ENCODE results near the gene GET3.
A peak's percentile ranks its signal among the peaks of the same experiment; 100 is the strongest.
"Not testable (repeated sequence)": the region's sequence is repeated elsewhere in the genome, so short reads cannot be mapped to it uniquely, and the experiment has no call there.

Gene GET3

DNA sequence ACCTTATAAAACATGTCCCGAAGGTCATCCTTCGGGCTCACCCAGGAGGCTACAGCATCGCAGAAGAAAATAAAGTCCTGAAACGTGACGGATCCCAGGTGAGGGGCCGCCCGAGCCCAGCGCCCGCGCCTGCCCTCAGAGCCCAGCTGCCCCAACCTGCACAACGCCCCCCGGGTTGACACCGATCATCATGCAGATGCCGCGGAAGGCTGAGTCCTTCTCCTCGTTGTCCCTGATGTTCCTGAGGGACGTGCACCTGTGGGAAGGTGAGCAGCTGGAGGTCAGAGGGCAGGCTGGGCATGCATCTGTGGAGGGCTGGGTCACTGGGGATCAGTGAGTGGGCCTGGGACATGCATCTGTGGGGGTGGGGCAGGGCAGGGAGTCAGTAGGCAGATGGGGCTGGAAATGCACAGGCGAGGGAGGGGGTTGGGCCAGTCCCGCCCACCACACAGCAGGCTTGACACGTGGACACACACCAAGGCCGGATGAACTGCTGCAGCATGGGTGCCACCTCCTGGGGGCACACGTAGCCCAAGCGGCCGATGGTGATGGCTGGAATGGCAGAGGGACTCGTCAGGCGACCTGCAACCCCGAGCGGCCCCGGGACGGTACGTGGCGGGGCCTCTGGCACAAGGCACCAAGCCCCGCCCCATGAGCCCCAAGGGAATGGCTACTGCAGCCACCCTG lies 35.6 kb upstream of the GET3 start:
- H3K9me3 ChIP-seq (ENCODE audit: insufficient read depth, low read depth, low read length) = no peaks in the 10 kb centered on the region
- H3K36me3 ChIP-seq (ENCODE audit: insufficient read depth, low read depth, low read length) = peaks cover 85% of the 10 kb centered on the region
- H3K27ac ChIP-seq (ENCODE audit: low read length) = no peak overlapping the region
- H3K4me1 ChIP-seq (ENCODE audit: insufficient read depth, low read length) = no peaks in the 10 kb centered on the region
- no peak overlapping the region for H3K4me3 ChIP-seq (ENCODE audit: low read length)
- no peaks in the 10 kb centered on the region for H3K27me3 ChIP-seq (ENCODE audit: insufficient read depth, low read length)
- H3K9ac ChIP-seq (ENCODE audit: low read depth, low read length) = no peak overlapping the region

DNA sequence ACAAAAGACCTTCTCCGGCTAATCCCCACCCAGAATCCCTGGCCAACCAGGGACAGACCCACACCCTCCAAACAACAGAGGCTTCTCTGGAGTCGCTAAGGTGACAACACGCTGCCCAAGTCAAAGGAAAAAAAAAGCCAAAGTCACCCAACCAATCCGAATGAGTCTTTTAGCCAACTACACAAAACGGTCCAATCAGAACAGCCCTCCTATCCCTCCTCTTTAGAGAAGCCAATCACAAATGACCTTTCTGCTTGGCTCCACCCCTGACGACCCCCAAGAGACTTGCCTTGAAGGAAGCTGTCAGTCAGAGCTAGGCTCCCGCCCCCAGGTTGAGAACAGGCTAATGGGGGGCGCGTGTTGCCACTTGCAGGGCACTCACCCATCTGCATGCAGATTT lies 34.3 kb upstream of the GET3 start:
- Histone ChIP-seq H3K27me3 (ENCODE audit: insufficient read depth, low read length) (no peaks in the 10 kb centered on the region), H3K36me3 (ENCODE audit: insufficient read depth, low read depth, low read length) (peaks cover 93% of the 10 kb centered on the region), H3K4me3 (ENCODE audit: low read length) (no peak overlapping the region), H3K9ac (ENCODE audit: low read depth, low read length) (no peak overlapping the region), H3K9me3 (ENCODE audit: insufficient read depth, low read depth, low read length) (no peaks in the 10 kb centered on the region), H3K27ac (ENCODE audit: low read length) (no peak overlapping the region), H3K4me1 (ENCODE audit: insufficient read depth, low read length) (no peaks in the 10 kb centered on the region)

DNA sequence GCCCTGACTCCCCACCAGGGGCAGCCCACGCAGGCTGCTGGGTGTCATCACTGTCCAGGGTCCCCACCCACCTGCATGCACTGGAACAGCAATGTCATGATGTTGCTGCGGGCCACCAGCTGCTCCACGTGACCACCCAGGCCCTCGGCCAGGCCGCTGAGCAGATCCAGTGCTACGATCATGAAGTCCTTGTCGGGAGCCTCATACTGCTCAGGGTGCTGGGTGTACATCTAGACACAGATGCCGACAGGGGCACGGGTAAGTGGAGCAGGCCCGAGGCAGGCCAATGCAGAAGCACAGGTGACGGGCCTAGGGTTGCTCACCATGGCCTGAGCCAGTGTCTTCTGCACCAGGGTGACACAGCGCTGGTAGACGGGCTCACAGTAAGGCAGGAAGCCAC lies 32.1 kb upstream of the GET3 start:
- Histone ChIP-seq H3K4me3 (ENCODE audit: low read length) (no peak overlapping the region), H3K36me3 (ENCODE audit: insufficient read depth, low read depth, low read length) (peaks cover 93% of the 10 kb centered on the region), H3K27ac (ENCODE audit: low read length) (no peak overlapping the region), H3K9ac (ENCODE audit: low read depth, low read length) (no peak overlapping the region), H3K27me3 (ENCODE audit: insufficient read depth, low read length) (no peaks in the 10 kb centered on the region), H3K4me1 (ENCODE audit: insufficient read depth, low read length) (no peaks in the 10 kb centered on the region), H3K9me3 (ENCODE audit: insufficient read depth, low read depth, low read length) (no peaks in the 10 kb centered on the region)

DNA sequence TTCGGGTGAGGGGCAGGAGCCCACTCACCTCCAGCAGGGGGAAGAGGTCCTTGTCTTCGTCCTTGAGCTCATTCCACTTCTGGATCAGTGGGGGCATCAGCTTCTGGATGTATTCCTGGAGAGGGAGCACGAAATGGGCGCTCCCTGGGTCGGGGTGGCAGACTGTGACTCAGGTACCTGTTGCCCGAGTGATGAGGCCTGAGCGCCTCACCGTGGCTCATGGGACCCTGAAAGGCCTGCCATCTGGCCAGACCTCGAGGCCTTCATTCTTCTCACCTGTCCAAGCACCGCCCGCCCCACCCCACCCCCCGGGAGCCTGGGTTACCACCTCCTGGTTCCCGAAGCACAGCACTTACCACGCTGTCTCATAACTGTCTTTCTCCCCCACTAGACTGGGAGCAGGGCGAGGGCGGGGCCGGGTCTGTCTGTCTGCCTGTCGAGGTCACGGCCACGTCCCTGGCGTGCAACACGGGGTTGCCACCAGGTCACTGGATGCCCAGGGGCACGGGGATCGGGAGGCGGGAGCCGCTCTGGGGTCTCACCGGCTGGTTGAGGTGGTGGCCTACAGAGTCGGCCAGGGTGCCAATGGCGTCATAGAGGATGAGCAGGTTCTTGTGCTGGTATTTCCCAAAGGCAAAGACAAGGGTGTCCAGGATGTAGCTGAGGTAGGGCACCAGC lies 31.5 kb upstream of the GET3 start:
- H3K9ac ChIP-seq (ENCODE audit: low read depth, low read length) = no peak overlapping the region
- no peak overlapping the region for H3K27ac ChIP-seq (ENCODE audit: low read length)
- H3K9me3 ChIP-seq (ENCODE audit: insufficient read depth, low read depth, low read length) = no peaks in the 10 kb centered on the region
- no peak overlapping the region for H3K4me3 ChIP-seq (ENCODE audit: low read length)
- no peaks in the 10 kb centered on the region for H3K27me3 ChIP-seq (ENCODE audit: insufficient read depth, low read length)
- no peaks in the 10 kb centered on the region for H3K4me1 ChIP-seq (ENCODE audit: insufficient read depth, low read length)
- peaks cover 95% of the 10 kb centered on the region for H3K36me3 ChIP-seq (ENCODE audit: insufficient read depth, low read depth, low read length)

DNA sequence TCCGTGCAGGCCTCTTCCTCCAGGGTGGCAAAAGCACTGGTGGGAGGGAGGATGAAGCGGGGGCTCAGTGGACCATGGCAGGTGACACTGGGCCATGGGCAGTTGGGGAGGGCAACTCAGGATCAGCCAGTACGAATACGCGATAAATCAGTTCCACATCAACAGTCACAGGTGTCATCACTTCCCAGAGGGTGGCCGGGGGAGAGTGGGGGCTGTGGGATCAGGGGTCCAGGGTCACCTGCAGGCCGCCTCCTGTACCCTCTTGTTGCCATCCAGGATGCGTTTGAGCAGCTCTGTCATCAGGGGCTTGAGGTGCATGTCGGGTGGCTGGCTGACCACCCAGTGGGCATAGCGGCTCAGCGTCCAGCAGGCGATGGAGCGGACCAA lies 31.0 kb upstream of the GET3 start:
- no peak overlapping the region for H3K27ac ChIP-seq (ENCODE audit: low read length)
- no peaks in the 10 kb centered on the region for H3K9me3 ChIP-seq (ENCODE audit: insufficient read depth, low read depth, low read length)
- no peaks in the 10 kb centered on the region for H3K27me3 ChIP-seq (ENCODE audit: insufficient read depth, low read length)
- H3K9ac ChIP-seq (ENCODE audit: low read depth, low read length) = no peak overlapping the region
- peaks cover 95% of the 10 kb centered on the region for H3K36me3 ChIP-seq (ENCODE audit: insufficient read depth, low read depth, low read length)
- no peak overlapping the region for H3K4me3 ChIP-seq (ENCODE audit: low read length)
- no peaks in the 10 kb centered on the region for H3K4me1 ChIP-seq (ENCODE audit: insufficient read depth, low read length)

DNA sequence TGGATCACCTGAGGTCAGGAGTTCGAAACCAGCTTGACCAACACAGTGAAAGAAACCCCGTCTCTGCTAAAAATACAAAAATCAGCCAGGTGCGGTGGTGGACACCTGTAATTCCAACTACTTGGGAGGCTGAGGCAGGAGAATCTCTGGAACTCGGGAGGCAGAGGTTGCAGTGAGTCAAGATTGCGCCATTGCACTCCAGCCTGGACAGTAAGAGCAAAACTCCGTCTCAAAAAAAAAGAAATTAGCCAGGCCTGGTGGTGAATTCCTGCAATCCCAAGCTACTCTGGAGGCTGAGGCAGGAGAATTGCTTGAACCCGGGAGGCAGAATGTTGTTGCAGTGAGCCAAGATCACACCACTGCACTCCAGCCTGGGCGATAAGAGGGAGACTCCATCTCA lies 28.7 kb upstream of the GET3 start:
- H3K27ac ChIP-seq (ENCODE audit: low read length) = no peak overlapping the region
- no peak overlapping the region for H3K4me3 ChIP-seq (ENCODE audit: low read length)
- H3K9ac ChIP-seq (ENCODE audit: low read depth, low read length) = no peak overlapping the region
- H3K27me3 ChIP-seq (ENCODE audit: insufficient read depth, low read length) = no peaks in the 10 kb centered on the region
- no peaks in the 10 kb centered on the region for H3K9me3 ChIP-seq (ENCODE audit: insufficient read depth, low read depth, low read length)
- peaks cover 88% of the 10 kb centered on the region for H3K36me3 ChIP-seq (ENCODE audit: insufficient read depth, low read depth, low read length)
- no peaks in the 10 kb centered on the region for H3K4me1 ChIP-seq (ENCODE audit: insufficient read depth, low read length)

DNA sequence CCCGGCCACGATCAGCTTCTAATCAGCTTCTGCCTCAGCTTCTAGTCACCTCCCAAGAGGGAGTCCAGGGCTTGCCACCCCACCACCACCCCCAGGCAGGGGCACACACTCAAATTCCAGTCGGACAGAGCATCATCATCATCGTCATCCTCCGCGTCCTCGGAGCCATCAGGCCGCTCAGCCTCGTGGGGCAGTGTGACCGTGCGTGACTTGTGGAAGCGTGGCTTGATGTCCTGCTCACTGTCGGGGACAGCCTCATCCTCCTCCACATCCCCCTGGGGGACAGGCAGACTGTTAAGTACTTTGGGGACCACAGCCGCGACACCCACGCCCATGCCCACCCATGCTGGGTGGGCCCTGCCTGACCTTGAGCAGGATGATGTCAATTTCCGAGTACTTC lies 26.1 kb upstream of the GET3 start:
- Histone ChIP-seq H3K9me3 (ENCODE audit: insufficient read depth, low read depth, low read length) (no peaks in the 10 kb centered on the region), H3K27ac (ENCODE audit: low read length) (no peak overlapping the region), H3K4me3 (ENCODE audit: low read length) (no peak overlapping the region), H3K27me3 (ENCODE audit: insufficient read depth, low read length) (no peaks in the 10 kb centered on the region), H3K36me3 (ENCODE audit: insufficient read depth, low read depth, low read length) (peaks cover 88% of the 10 kb centered on the region), H3K9ac (ENCODE audit: low read depth, low read length) (no peak overlapping the region), H3K4me1 (ENCODE audit: insufficient read depth, low read length) (no peaks in the 10 kb centered on the region)

DNA sequence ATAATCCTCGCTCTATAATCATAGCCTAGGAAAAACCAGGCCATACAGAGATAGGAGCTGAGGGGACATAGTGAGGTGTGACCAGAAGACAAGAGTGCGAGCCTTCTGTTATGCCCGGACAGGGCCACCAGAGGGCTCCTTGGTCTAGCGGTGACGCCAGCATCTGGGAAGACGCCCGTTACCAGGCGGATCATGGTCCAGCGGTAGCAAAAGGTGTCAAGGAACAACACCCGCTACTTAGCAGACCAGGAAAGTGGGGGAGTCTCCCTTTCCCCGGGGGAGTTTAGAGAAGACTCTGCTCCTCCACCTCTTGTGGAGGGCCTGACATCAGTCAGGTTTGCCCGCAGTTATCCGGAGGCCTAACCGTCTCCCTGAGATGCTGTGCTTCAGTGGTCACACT lies 25.2 kb upstream of the GET3 start:
- H3K4me1 ChIP-seq (ENCODE audit: insufficient read depth, low read length); H3K4me3 ChIP-seq (ENCODE audit: low read length); H3K27me3 ChIP-seq (ENCODE audit: insufficient read depth, low read length); H3K27ac ChIP-seq (ENCODE audit: low read length); H3K9me3 ChIP-seq (ENCODE audit: insufficient read depth, low read depth, low read length); H3K9ac ChIP-seq (ENCODE audit: low read depth, low read length): not testable (repeated sequence)
- peaks cover 88% of the 10 kb centered on the region for H3K36me3 ChIP-seq (ENCODE audit: insufficient read depth, low read depth, low read length)

DNA sequence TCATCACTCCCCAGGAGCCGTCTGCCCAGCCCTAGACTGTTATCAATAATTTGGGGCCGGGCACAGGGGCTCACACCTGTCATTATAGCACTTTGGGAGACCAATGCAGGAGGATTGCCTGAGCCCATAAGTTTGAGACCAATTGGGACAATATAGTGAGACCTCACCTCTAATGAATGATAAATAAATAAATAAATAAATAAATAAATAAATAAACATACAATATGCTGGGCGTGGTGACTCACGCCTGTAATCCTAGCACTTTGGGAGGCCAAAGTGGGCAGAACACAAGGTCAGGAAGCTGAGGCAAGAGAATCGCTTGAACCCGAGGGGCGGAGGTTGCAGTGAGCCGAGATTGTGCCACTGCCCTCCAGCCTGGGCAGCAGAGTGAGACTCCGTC lies 24.0 kb upstream of the GET3 start:
- H3K27me3 ChIP-seq (ENCODE audit: insufficient read depth, low read length); H3K9me3 ChIP-seq (ENCODE audit: insufficient read depth, low read depth, low read length); H3K9ac ChIP-seq (ENCODE audit: low read depth, low read length); H3K4me3 ChIP-seq (ENCODE audit: low read length); H3K27ac ChIP-seq (ENCODE audit: low read length); H3K4me1 ChIP-seq (ENCODE audit: insufficient read depth, low read length): not testable (repeated sequence)
- H3K36me3 ChIP-seq (ENCODE audit: insufficient read depth, low read depth, low read length) = peaks cover 89% of the 10 kb centered on the region

DNA sequence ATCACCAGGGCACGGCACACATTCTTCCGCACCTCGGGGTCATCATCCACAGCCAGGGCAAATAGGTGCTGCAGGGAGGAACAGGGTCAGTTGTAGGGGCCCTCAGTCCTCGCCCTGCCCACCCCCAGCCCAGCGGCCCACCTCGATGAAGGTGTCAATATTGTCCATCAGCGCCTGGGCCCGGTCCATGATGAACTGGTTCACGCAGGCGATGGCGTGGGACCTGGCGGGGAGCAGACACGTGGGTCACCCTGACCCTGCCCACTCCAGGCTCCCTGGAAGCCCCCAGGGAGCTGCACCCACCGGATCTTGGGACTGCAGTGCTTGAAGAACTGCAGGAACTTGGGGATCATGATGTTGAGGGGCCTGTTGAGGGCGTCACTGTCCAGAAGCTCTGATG lies 22.2 kb upstream of the GET3 start:
- no peak overlapping the region for H3K4me3 ChIP-seq (ENCODE audit: low read length)
- peaks cover 87% of the 10 kb centered on the region for H3K36me3 ChIP-seq (ENCODE audit: insufficient read depth, low read depth, low read length)
- H3K9ac ChIP-seq (ENCODE audit: low read depth, low read length) = no peak overlapping the region

DNA sequence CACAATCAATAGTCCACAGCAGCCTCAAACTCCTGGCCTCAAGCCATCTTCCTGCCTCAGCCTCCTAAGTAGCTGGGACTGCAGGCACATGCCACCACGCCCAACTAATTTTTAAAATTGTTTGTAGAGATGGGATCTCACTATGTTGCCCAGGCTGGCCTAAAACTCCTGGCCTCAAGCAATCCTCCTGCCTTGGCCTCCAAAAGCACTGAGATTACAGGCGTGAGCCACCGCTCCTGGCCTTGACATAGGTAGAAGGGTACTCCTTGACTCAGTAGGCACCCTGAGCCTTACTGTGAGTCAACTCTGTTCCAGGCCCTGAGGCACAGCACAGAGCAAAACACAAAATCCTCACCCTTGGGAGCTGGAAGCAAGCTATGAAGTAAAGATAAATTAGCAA lies 21.4 kb upstream of the GET3 start:
- Histone ChIP-seq H3K4me1 (ENCODE audit: insufficient read depth, low read length) (no peaks in the 10 kb centered on the region), H3K9ac (ENCODE audit: low read depth, low read length) (no peak overlapping the region), H3K36me3 (ENCODE audit: insufficient read depth, low read depth, low read length) (peaks cover 86% of the 10 kb centered on the region), H3K4me3 (ENCODE audit: low read length) (no peak overlapping the region), H3K27me3 (ENCODE audit: insufficient read depth, low read length) (no peaks in the 10 kb centered on the region), H3K27ac (ENCODE audit: low read length) (no peak overlapping the region), H3K9me3 (ENCODE audit: insufficient read depth, low read depth, low read length) (no peaks in the 10 kb centered on the region)

More for the DNA sequence above, 22.2 kb upstream of the GET3 start:
- H3K27me3 ChIP-seq (ENCODE audit: insufficient read depth, low read length) = no peaks in the 10 kb centered on the region
- H3K4me1 ChIP-seq (ENCODE audit: insufficient read depth, low read length) = no peaks in the 10 kb centered on the region
- H3K27ac ChIP-seq (ENCODE audit: low read length) = no peak overlapping the region
- H3K9me3 ChIP-seq (ENCODE audit: insufficient read depth, low read depth, low read length) = no peaks in the 10 kb centered on the region

DNA sequence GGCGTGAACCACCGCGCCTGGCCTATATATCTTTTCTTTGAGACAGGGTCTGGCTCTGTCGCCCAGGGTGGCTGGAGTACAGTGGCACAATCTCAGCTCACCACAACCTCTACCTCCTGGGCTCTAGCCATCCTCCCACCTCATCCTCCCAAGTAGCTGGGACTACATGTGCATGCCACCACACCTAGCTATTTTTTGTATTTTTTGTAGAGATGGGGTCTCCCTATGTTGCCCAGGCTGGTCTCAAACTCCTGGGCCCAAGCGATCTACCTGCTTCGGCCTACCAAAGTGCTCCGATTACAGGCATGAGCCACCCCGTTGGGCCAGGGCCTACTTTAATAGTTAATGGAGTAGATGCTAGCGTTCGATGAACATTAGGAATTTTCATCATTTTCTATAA lies 17.0 kb upstream of the GET3 start:
- Histone ChIP-seq H3K9ac (ENCODE audit: low read depth, low read length) (peak overlapping the region; percentile 99), H3K27ac (ENCODE audit: low read length) (no peak overlapping the region), H3K9me3 (ENCODE audit: insufficient read depth, low read depth, low read length) (no peaks in the 10 kb centered on the region), H3K4me3 (ENCODE audit: low read length) (peak overlapping the region; percentile 97), H3K27me3 (ENCODE audit: insufficient read depth, low read length) (no peaks in the 10 kb centered on the region), H3K36me3 (ENCODE audit: insufficient read depth, low read depth, low read length) (peaks cover 50% of the 10 kb centered on the region), H3K4me1 (ENCODE audit: insufficient read depth, low read length) (no peaks in the 10 kb centered on the region)
